SU-DHL-6 (cell line): ENCODE results near the gene AHRR.

Source experiments
- H2AFZ ChIP-seq: fragments of 200-600 bp; sonication (generic); 2 replicates; pipeline ENCODE4 v1.6.1; 2014; ENCODE audit warnings: low read depth, mild to moderate bottlenecking, moderate library complexity, mixed read lengths, antibody characterized with exemption, low read length; ENCODE audit not compliant: severe bottlenecking
- H3F3A ChIP-seq: fragments of 200-600 bp; shearing (Covaris generic); 2 replicates; pipeline ENCODE4 v1.6.0; 2016; ENCODE audit warnings: antibody characterized with exemption, mild to moderate bottlenecking; ENCODE audit not compliant: insufficient read depth
- H3K27ac ChIP-seq: fragments of 200-600 bp; sonication (generic); 2 replicates; pipeline ENCODE4 v1.5.1; 2016; ENCODE audit warnings: low read depth, mild to moderate bottlenecking, low read length, moderate library complexity, mixed read lengths
- H3K27me3 ChIP-seq: fragments of 200-600 bp; sonication (generic), shearing (Covaris generic); 2 replicates; pipeline ENCODE4 v1.6.0; 2014; ENCODE audit warnings: mild to moderate bottlenecking, low read length
- H3K36me3 ChIP-seq: fragments of 200-600 bp; sonication (generic); 2 replicates; pipeline ENCODE4 v1.6.1; 2014; ENCODE audit warnings: mild to moderate bottlenecking, low read length, mixed read lengths
- H3K4me2 ChIP-seq: fragments of 300-600, 200-600 bp; shearing (Covaris generic), sonication (generic); 2 replicates; pipeline ENCODE4 v1.6.0; 2014; ENCODE audit warnings: low read length, low read depth, mild to moderate bottlenecking; ENCODE audit not compliant: poor library complexity, severe bottlenecking
- H3K4me3 ChIP-seq: fragments of 200-600 bp; sonication (generic); 2 replicates; pipeline ENCODE4 v1.5.1; 2014; ENCODE audit warnings: antibody characterized with exemption, low read length, mild to moderate bottlenecking, mixed read lengths; ENCODE audit not compliant: insufficient read depth, poor library complexity, severe bottlenecking
- H3K79me2 ChIP-seq: fragments of 200-600 bp; sonication (generic); 2 replicates; pipeline ENCODE4 v1.6.1; 2014; ENCODE audit warnings: mild to moderate bottlenecking, low read length, moderate library complexity; ENCODE audit not compliant: insufficient read depth
- H3K9ac ChIP-seq: fragments of 200-600 bp; sonication (generic); 2 replicates; pipeline ENCODE4 v1.7.0; 2014; ENCODE audit warnings: mild to moderate bottlenecking, low read length
- H3K9me2 ChIP-seq: fragments of 200-600 bp; sonication (generic); replicated peaks from 2 replicates; pipeline ENCODE4 v1.6.1; 2014; ENCODE audit warnings: low read length; ENCODE audit not compliant: insufficient read depth
- H3K9me3 ChIP-seq: fragments of 200-600 bp; sonication (generic); 2 replicates; pipeline ENCODE4 v1.6.1; 2014; ENCODE audit warnings: low read length, mixed read lengths; ENCODE audit not compliant: insufficient read depth
- H4K20me1 ChIP-seq: fragments of 200-600 bp; sonication (generic); 2 replicates; pipeline ENCODE4 v1.6.1; 2014; ENCODE audit warnings: low read depth, mild to moderate bottlenecking, antibody characterized with exemption, low read length, moderate library complexity, mixed read lengths
- CTCF ChIP-seq: fragments of 200-600 bp; sonication (generic); IDR thresholded peaks from one replicate; pipeline ENCODE4 v1.5.1; 2017; ENCODE audit warnings: antibody characterized with exemption, mild to moderate bottlenecking, low read length, moderate library complexity; ENCODE audit not compliant: insufficient read depth, poor library complexity, severe bottlenecking
- EZH2phosphoT487 ChIP-seq: fragments of 200-600 bp; sonication (generic), shearing (Covaris generic); conservative IDR thresholded peaks from 2 replicates; pipeline ENCODE4 v1.6.1; 2018; ENCODE audit warnings: mild to moderate bottlenecking, antibody characterized with exemption, low read length, moderate library complexity, mixed read lengths

The AHRR gene

GRCh38 chr5:355379-355935 lies 33.9 kb downstream of the AHRR start:
- no peak for TF ChIP-seq CTCF
- TF ChIP-seq EZH2phosphoT487: no peak
- H3K4me2 ChIP-seq: no peak overlapping the region

GRCh38 chr5:355958-356357 lies 34.4 kb downstream of the AHRR start:
- TF ChIP-seq CTCF (no peak), EZH2phosphoT487 (no peak)
- Histone ChIP-seq H3K9me2 (no peaks in the 10 kb centered on the region), H3K4me2 (no peak overlapping the region), H3K79me2 (no peaks in the 10 kb centered on the region), H3K27ac (no peak overlapping the region), H3F3A (no peaks in the 10 kb centered on the region), H3K9me3 (no peaks in the 10 kb centered on the region), H3K4me3 (no peak overlapping the region), H3K9ac (no peak overlapping the region), H4K20me1 (no peaks in the 10 kb centered on the region), H3K27me3 (no peaks in the 10 kb centered on the region), H2AFZ (no peak overlapping the region), H3K36me3 (no peaks in the 10 kb centered on the region)

More at GRCh38 chr5:355379-355935, 33.9 kb downstream of the AHRR start:
- no peak overlapping the region for H3K9ac ChIP-seq
- H3K27ac ChIP-seq: no peak overlapping the region
- H2AFZ ChIP-seq: no peak overlapping the region
- H3K4me3 ChIP-seq: no peak overlapping the region
- H3K79me2 ChIP-seq: no peaks in the 10 kb centered on the region
- no peaks in the 10 kb centered on the region for H3F3A ChIP-seq
- H3K36me3 ChIP-seq: no peaks in the 10 kb centered on the region
- H3K9me3 ChIP-seq: no peaks in the 10 kb centered on the region
- no peaks in the 10 kb centered on the region for H3K9me2 ChIP-seq
- no peaks in the 10 kb centered on the region for H4K20me1 ChIP-seq
- H3K27me3 ChIP-seq: no peaks in the 10 kb centered on the region

GRCh38 chr5:359301-359897 lies 37.9 kb downstream of the AHRR start:
- Histone ChIP-seq H3K36me3 (no peaks in the 10 kb centered on the region), H3K9ac (no peak overlapping the region)

More at GRCh38 chr5:359301-359897, 37.9 kb downstream of the AHRR start:
- Histone ChIP-seq H3K9me3 (no peaks in the 10 kb centered on the region), H3K27ac (no peak overlapping the region), H3F3A (no peaks in the 10 kb centered on the region), H3K4me2 (no peak overlapping the region), H4K20me1 (no peaks in the 10 kb centered on the region), H3K9me2 (no peaks in the 10 kb centered on the region), H2AFZ (no peak overlapping the region), H3K27me3 (no peaks in the 10 kb centered on the region), H3K4me3 (no peak overlapping the region), H3K79me2 (no peaks in the 10 kb centered on the region)
- no peak for TF ChIP-seq CTCF
- no peak for TF ChIP-seq EZH2phosphoT487
